GM23338 (cell line): Measurements from ENCODE around the gene SSU72.

ENCODE experiments used
- CREB1 ChIP-seq: fragments of 250-450 bp; sonication (Bioruptor Pico); IDR thresholded peaks from 2 replicates; pipeline ENCODE4 v1.5.0; 2020; ENCODE audit warnings: low read depth, mild to moderate bottlenecking, moderate library complexity
- EZH2 ChIP-seq: fragments of 200-600 bp; sonication (generic); IDR thresholded peaks from one replicate; pipeline ENCODE4 v1.8.0; 2017; ENCODE audit warnings: antibody characterized with exemption, mild to moderate bottlenecking, low read depth; ENCODE audit not compliant: unreplicated experiment
- EZH2phosphoT487 ChIP-seq: fragments of 200-600 bp; sonication (generic); IDR thresholded peaks from one replicate; pipeline ENCODE4 v1.8.1; 2018; ENCODE audit warnings: antibody characterized with exemption; ENCODE audit not compliant: unreplicated experiment
- JUNB ChIP-seq: IDR thresholded peaks from one replicate; pipeline ENCODE4 v1.6.1; 2016; ENCODE audit warnings: antibody characterized with exemption; ENCODE audit not compliant: unreplicated experiment
- POLR2AphosphoS5 ChIP-seq: IDR thresholded peaks from 2 replicates; pipeline ENCODE4 v1.6.1; 2016; ENCODE audit warnings: antibody characterized with exemption, low read depth
- REST ChIP-seq: IDR thresholded peaks from one replicate; pipeline ENCODE4 v1.6.1; 2018; ENCODE audit warnings: antibody characterized with exemption; ENCODE audit not compliant: unreplicated experiment
- ZNF114 ChIP-seq: fragments of 250-450 bp; sonication (Bioruptor Pico); IDR thresholded peaks from 2 replicates; pipeline ENCODE4 v1.5.0; 2020; ENCODE audit warnings: mild to moderate bottlenecking, moderate library complexity
- TF ChIP-seq, protein P1 (sequence below), 2 experiments: fragments of 200-600 bp in 1 of 2; sonication (generic) in 1 of 2; conservative IDR thresholded peaks; 2 replicates each; pipeline versions ENCODE4 v1.5.1 to v1.6.1; 2016 to 2017; ENCODE audit warnings: antibody characterized with exemption in 2 of 2, low read depth in 2 of 2, mild to moderate bottlenecking in 2 of 2, moderate library complexity in 1 of 2

DNA sequence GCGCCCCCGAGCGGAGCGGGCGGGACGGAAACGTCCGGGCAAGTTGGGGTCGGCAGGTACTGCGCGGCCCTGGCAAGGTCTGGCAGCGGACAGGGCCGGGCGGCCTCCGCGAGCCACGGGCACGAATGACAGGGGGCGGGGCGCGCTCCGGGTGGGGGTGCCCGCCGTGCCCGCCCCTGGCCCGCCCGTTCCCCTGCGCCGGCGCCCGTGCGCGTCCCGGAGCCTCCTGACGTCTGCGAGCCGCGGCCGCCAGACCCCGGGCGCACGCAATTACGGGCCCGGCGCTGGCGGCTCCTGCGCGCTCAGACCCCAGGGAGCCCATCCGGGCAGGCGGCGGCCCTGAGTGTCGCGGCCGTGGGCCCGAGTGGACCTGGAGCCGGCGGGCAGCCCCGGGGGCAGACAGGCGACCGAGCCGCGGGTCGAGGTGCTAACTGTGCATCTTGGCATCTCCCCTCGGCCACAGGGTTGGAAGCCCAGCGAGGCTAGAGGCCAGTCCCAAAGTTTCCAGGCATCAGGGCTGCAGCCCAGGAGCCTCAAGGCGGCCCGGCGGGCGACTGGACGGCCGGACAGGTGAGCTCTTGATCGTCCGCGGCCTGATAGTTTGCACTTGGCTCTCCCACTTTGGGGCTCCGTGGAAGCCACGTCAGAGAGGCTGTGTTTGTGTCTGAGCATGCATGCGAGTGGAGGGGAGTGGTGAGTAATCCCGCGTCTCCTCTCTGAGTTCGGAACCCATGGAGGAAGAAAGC, 41.6 kb upstream of the SSU72 start:
- TF ChIP-seq EZH2phosphoT487 (no peak), EZH2 (no peak), CREB1 (CRISPR knock-in tag) (no peak), JUNB (no peak), POLR2AphosphoS5 (no peak), REST (no peak), ZNF114 (CRISPR knock-in tag) (no peak)
- TF ChIP-seq, protein P1, sequence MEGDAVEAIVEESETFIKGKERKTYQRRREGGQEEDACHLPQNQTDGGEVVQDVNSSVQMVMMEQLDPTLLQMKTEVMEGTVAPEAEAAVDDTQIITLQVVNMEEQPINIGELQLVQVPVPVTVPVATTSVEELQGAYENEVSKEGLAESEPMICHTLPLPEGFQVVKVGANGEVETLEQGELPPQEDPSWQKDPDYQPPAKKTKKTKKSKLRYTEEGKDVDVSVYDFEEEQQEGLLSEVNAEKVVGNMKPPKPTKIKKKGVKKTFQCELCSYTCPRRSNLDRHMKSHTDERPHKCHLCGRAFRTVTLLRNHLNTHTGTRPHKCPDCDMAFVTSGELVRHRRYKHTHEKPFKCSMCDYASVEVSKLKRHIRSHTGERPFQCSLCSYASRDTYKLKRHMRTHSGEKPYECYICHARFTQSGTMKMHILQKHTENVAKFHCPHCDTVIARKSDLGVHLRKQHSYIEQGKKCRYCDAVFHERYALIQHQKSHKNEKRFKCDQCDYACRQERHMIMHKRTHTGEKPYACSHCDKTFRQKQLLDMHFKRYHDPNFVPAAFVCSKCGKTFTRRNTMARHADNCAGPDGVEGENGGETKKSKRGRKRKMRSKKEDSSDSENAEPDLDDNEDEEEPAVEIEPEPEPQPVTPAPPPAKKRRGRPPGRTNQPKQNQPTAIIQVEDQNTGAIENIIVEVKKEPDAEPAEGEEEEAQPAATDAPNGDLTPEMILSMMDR (conservative IDR thresholded peaks at IDR 0.05; ENCODE audit: low read depth in 2 of 2) = no peak
